Measurements from ENCODE around the gene CRACDL.

The CRACDL gene

GRCh38 chr2:98924038-98924830, 11.8 kb downstream of the CRACDL start:
- FAIRE-seq = no peak

GRCh38 chr2:98923244-98923940, 12.6 kb downstream of the CRACDL start:
- no peak for FAIRE-seq

- FAIRE-seq = no peak
Measured at GRCh38 chr2:98921062-98921461, 15.0 kb downstream of the CRACDL start.

GRCh38 chr2:98917031-98917471, 19.0 kb downstream of the CRACDL start:
- FAIRE-seq = no peak

GRCh38 chr2:98915751-98916358, 20.2 kb downstream of the CRACDL start:
- FAIRE-seq = no peak

- FAIRE-seq = no peak
Measured at GRCh38 chr2:98914713-98915580, 21.1 kb downstream of the CRACDL start.

GRCh38 chr2:98913916-98914712, 21.9 kb downstream of the CRACDL start:
- no peak for FAIRE-seq

GRCh38 chr2:98912957-98913915, 22.8 kb downstream of the CRACDL start:
- no peak for FAIRE-seq

- FAIRE-seq = no peak
Measured at GRCh38 chr2:98912221-98912851, 23.7 kb downstream of the CRACDL start.

GRCh38 chr2:98911376-98912154, 24.5 kb downstream of the CRACDL start:
- no peak for FAIRE-seq

- no peak for FAIRE-seq
Measured at GRCh38 chr2:98911126-98911375, 25.0 kb downstream of the CRACDL start.

- FAIRE-seq = no peak
Measured at GRCh38 chr2:98910349-98911125, 25.5 kb downstream of the CRACDL start.

- no peak for FAIRE-seq
Measured at GRCh38 chr2:98909317-98910211, 26.5 kb downstream of the CRACDL start.

GRCh38 chr2:98908931-98909316, 27.1 kb downstream of the CRACDL start:
- FAIRE-seq = no peak

GRCh38 chr2:98907966-98908905, 27.8 kb downstream of the CRACDL start:
- FAIRE-seq = no peak

GRCh38 chr2:98907385-98907784, 28.6 kb downstream of the CRACDL start:
- FAIRE-seq = no peak

Measured in colon (tissue), 2 donors.